Islet of Langerhans (tissue), 1 donor: ENCODE results near the gene LRGUK.
A peak's percentile ranks its signal among the peaks of the same experiment; 100 is the strongest.
"Not testable (repeated sequence)": the region's sequence is repeated elsewhere in the genome, so short reads cannot be mapped to it uniquely, and the experiment has no call there.

Experiments used
- FAIRE-seq: peaks from one replicate; lab custom pipeline; 2011; peaks lifted over from hg19 to GRCh38; lab: Jason Lieb, UNC

The LRGUK gene

GRCh38 chr7:134126966-134127848 lies at the start of gene LRGUK:
LRGUK (plus strand) TSS chr7:134127340; CDS start chr7:134127368, 28 bp downstream.
- peak; percentile 68 for FAIRE-seq

GRCh38 chr7:134077560-134077959 lies 49.6 kb upstream of the LRGUK start:
- FAIRE-seq = not testable (repeated sequence)

GRCh38 chr7:134078991-134079390 lies 48.1 kb upstream of the LRGUK start:
- no peak for FAIRE-seq

- FAIRE-seq = no peak
These were observed 45.4 kb upstream of the LRGUK start for GRCh38 chr7:134081695-134082094.

GRCh38 chr7:134083766-134084487 lies 43.2 kb upstream of the LRGUK start:
- FAIRE-seq = no peak

GRCh38 chr7:134084488-134085144 lies 42.5 kb upstream of the LRGUK start:
- no peak for FAIRE-seq

- no peak for FAIRE-seq
These were observed 41.8 kb upstream of the LRGUK start for GRCh38 chr7:134085311-134085710.

GRCh38 chr7:134086998-134087735 lies 40.0 kb upstream of the LRGUK start:
- FAIRE-seq = no peak

GRCh38 chr7:134088199-134088598 lies 38.9 kb upstream of the LRGUK start:
- no peak for FAIRE-seq

- FAIRE-seq = no peak
These were observed 37.7 kb upstream of the LRGUK start for GRCh38 chr7:134089446-134089845.

GRCh38 chr7:134098072-134098471 lies 29.1 kb upstream of the LRGUK start:
- no peak for FAIRE-seq

GRCh38 chr7:134101716-134102115 lies 25.4 kb upstream of the LRGUK start:
- FAIRE-seq = no peak

GRCh38 chr7:134104166-134104565 lies 23.0 kb upstream of the LRGUK start:
- FAIRE-seq = no peak

GRCh38 chr7:134105841-134106240 lies 21.3 kb upstream of the LRGUK start:
- no peak for FAIRE-seq

- FAIRE-seq = no peak
These were observed 18.3 kb upstream of the LRGUK start for GRCh38 chr7:134108802-134109201.

- FAIRE-seq = no peak
These were observed 13.5 kb upstream of the LRGUK start for GRCh38 chr7:134113655-134114054.

- no peak for FAIRE-seq
These were observed 12.1 kb upstream of the LRGUK start for GRCh38 chr7:134114992-134115391.

GRCh38 chr7:134120405-134120804 lies 6.7 kb upstream of the LRGUK start:
- FAIRE-seq = no peak

- FAIRE-seq = no peak
These were observed 5.5 kb upstream of the LRGUK start for GRCh38 chr7:134121632-134122139.

GRCh38 chr7:134122980-134123379 lies 4.2 kb upstream of the LRGUK start:
- no peak for FAIRE-seq

GRCh38 chr7:134126146-134126545 lies 994 bp upstream of the LRGUK start:
- no peak for FAIRE-seq

GRCh38 chr7:134126596-134126965 lies 559 bp upstream of the LRGUK start:
- FAIRE-seq = no peak
